Right ventricle myocardium inferior (tissue), 1 donor: ENCODE results near the gene AKAP6. TPM values are rescaled to one million over a fixed set of nuclear protein-coding genes. Genes with fewer than 3 reads are reported as not detected.
A peak's percentile ranks its signal among the peaks of the same experiment; 100 is the strongest.

Experiments used
- ATAC-seq: fragments of 200-7000 bp; cut with Tn5 transposase; one replicate; pipeline ENCODE4 v1.9.1; 2020; ENCODE audit warnings: mild to moderate bottlenecking, moderate library complexity
- DNase-seq: peaks from one replicate; pipeline ENCODE4 v3.0.0; 2021; ENCODE audit errors: missing footprints
- intact Hi-C: fragments of 100-400 bp; cut with DNase I; formaldehyde crosslinking; loops from one replicate; pipeline ENCODE4 v1.11.0; 2022
- total RNA-seq: library from RNA; stranded (reverse); fragmentation: NEBNext Ultra II Directional; extraction: Animal tissue kit (Norgen Biotek cat#: 25700); gene quantifications from one replicate; pipeline ENCODE4 v1.2.1, GENCODE V29; 2021
- donor health status: DM: no; HTN: yes; CAD: no; lungs with severe emphysema.

The AKAP6 gene
- total RNA-seq, 1 donor from 2014 or later, result 160 TPM

- intact Hi-C loops, result loop anchor here (5.0 to 10.0 kb wide), 2 partner anchors 99 to 247 kb away; no protein-coding TSS in a partner anchor
- DNase-seq (no peak), ATAC-seq (no peak)
Observed at GRCh38 chr14:32824195-32824594, 495.1 kb downstream of the AKAP6 start.

GRCh38 chr14:32825058-32825457, 496.0 kb downstream of the AKAP6 start:
- DNase-seq, result no peak
- no peak for ATAC-seq
- intact Hi-C loops, result loop anchor here (10.0 kb wide), 1 partner anchor 100 kb away; no protein-coding TSS in a partner anchor

GRCh38 chr14:32826404-32827082, 497.4 kb downstream of the AKAP6 start:
- DNase-seq (no peak), ATAC-seq (peak; percentile 68)
- intact Hi-C loops, result loop anchor here (10.0 kb wide), 1 partner anchor 102 kb away; no protein-coding TSS in a partner anchor

- ATAC-seq (no peak), DNase-seq (no peak)
- intact Hi-C loops, result loop anchor here (10.0 kb wide), 1 partner anchor 103 kb away; no protein-coding TSS in a partner anchor
Observed at GRCh38 chr14:32827514-32827913, 498.4 kb downstream of the AKAP6 start.

- ATAC-seq, result no peak
- intact Hi-C loops, result no loop called here
- DNase-seq, result no peak
Observed at GRCh38 chr14:32835924-32836323, 506.8 kb downstream of the AKAP6 start.

- DNase-seq, result no peak
- intact Hi-C loops, result no loop called here
- no peak for ATAC-seq
Observed at GRCh38 chr14:32841698-32842097, 512.6 kb downstream of the AKAP6 start.

GRCh38 chr14:32846821-32847365, 517.8 kb downstream of the AKAP6 start:
- DNase-seq (no peak), ATAC-seq (no peak)
- intact Hi-C loops, result no loop called here

GRCh38 chr14:32847867-32848266, 518.8 kb downstream of the AKAP6 start:
- ATAC-seq, result no peak
- no peak for DNase-seq
- intact Hi-C loops, result no loop called here

- intact Hi-C loops, result no loop called here
- DNase-seq (no peak), ATAC-seq (no peak)
Observed at GRCh38 chr14:32865827-32866376, 536.8 kb downstream of the AKAP6 start.

GRCh38 chr14:32883188-32883587, 554.1 kb downstream of the AKAP6 start:
- intact Hi-C loops, result no loop called here
- ATAC-seq (no peak), DNase-seq (no peak)

Other genes with a start within 250 kb of the AKAP6 start
- not detected for gene RNU6-7, start 127.3 kb upstream of the AKAP6 start, total RNA-seq
- gene RNU6-8, start 126.0 kb upstream of the AKAP6 start, total RNA-seq, result not detected